Stimulated activated CD4-positive, alpha-beta T cell treated with anti-CD3 and anti-CD28 coated beads, Interleukin-12 subunit alpha, Interleukin-12 subunit beta, amount 100 ng/mL, for 48 hours (primary cell): ENCODE results near the gene FAM98B.
"Not testable (repeated sequence)": the region's sequence is repeated elsewhere in the genome, so short reads cannot be mapped to it uniquely, and the experiment has no call there.

Experiments
- DNase-seq, 3 donors: peaks; one replicate each; pipeline ENCODE4 v3.0.0-alpha.2; 2020; ENCODE audit warnings: low read depth in 2 of 3, low spot score in 1 of 3

Gene FAM98B

DNA sequence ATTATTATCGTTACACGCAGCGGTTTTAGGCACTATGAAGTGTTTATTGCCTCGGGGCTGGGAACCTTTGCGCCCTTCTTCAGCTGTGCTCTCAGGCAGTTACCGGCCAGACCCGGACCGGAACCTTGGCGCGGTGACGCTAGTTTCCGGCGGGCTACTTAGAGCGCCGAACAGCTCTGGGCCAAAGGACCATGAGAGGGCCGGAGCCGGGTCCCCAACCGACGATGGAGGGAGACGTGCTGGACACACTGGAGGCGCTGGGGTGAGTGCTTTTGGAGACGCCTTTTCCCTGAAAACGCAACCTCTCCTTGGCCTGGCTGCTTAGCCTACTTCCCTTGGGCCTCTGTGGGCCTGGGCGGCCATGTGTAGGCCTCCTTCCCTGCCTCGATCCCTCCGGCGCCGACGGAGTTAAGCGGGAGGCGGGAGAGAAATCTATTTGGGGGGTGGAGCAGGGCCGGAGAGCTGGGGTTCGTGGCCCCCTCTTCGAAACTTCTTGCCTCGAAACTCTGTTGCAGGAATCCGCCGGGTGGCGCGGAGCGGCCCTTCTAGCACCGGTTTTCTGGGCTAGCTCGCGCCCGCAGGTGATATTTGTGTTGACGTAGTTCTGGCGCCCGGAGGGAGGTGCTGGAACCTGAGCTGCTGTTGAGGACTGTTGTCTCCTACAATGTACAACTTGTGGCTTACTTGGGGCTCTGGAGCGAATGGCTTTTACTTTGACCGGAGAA is at the start of gene FAM98B:
Gene FAM98B (plus strand): TSS at position 157 of the 725 bp plus-strand sequence. CDS start 35 bp downstream, at position 192.
- DNase-seq = peak; percentile 79 to 97 (median 87)

DNA sequence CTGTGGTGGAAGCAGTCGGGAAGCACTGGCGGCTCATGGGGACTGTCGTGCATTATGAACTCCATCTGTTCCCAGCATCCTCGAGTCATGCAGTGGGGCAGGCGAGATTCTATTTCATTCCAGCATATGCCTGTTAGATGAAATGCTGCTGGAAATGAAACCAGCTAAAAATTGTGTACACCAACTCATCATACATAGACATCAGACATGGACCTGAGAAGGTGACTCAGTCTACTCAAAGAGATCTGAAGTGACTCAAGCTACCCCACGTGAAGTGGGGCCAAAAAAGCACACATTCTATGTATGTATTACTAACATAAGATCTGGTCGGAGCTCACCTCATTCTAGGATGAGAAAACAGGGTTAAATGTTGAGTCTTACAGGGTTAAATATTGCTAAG is 47.5 kb upstream of the FAM98B start:
- no peak for DNase-seq

DNA sequence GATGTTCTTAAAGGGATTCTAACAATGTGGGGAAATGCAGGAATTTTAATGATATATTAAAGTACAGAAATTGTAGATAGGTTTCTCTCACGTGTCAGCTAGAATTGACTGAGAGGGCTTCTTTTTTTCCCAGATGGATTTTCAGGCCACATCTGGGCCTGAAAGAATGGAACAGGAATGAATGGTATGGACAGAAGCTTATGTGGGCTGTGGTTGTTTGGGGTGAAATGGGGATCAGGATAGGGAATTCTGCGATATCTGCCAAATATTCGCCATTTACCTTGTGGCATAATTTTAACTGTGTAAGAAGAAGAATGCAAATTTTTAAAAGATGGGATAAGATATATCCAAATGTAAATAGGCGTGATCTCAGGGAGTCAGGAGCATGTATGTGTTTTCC is 45.4 kb upstream of the FAM98B start:
- DNase-seq = no peak

DNA sequence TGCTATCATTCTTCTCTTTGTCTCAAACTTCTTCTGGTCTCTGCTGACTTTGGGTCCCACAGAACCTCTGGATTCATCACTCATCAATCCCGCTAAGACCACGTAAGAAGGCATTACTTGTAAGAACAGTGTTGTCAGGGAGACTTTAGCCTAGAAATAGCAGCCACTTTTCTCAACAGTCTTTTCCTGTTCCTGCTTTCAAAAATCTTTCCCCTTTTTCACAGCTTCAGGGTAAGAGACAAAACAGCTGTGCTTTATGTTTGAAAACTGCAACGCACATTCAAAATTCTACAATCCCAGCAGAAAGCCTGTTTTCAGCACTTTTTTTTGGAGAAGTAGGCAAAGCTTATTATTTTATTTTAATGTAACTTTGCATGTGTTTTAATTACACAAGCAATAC is 42.0 kb upstream of the FAM98B start:
- no peak for DNase-seq

DNA sequence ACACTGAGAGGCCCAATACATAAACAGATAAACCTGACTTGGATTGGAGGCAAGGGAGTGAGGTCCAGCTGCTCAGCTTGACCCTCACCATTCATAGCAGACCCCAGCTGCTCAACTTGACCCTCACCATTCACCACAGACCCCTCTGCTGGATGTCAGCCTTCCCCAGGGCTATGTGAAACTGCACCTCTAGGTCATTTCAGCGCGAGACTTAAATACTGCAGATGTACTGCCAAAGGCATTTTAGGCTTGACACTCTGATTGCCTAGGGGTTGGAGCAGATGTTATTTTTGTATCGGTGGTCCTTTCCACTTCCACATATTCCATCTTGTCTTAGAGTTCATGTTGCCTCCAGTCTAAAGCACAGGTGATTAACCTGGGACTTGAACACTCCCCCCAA is 41.5 kb upstream of the FAM98B start:
- DNase-seq = no peak

DNA sequence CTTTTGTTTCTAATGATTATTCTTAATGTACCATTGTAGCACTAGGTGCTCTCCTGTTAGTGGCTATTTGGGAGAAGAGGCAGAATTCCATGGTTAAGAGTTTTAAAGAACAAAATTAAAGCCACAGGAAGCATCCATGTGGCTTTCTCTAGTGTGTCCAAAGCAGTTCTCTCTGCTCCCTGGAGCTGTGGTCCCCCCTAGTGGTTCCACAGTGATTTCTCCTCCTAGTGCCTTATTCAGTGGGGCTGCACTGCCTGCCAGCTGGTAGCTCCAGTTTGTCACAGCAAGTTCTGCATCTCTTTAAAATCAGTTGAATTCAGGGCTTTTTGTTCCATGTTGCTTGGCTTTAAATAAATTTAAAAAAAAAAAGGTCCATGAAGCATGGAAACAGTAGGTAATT is 39.6 kb upstream of the FAM98B start:
- DNase-seq = no peak

DNA sequence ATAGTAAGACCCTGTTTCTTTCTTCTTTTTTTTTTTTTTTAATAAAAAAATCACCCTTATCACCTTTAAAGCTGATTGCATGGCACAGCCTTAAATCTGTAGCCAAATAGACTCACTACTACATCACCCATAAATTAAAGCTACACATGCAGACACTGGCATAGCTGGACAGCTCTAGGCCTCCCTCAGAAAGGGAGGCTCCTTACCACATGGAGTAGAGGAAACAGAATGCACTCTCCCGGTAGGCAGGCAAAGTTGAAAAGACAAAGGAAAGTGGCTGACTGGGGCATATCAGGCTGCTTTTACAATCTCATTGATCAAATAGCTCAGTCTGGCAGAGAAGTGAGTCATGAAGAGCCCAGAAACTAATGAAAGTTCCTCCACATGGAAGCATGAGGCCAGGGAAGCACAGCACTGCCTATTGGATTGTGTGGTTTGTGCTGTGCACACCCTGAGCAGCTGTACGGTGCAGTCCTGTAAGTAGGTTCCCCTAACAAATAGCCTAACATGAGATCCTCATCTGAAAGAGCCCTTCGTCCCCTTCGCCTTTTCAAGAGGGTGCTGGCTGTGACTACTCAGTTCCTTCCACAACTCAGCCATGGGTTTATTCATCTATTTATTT is 32.7 kb upstream of the FAM98B start:
- no peak for DNase-seq

DNA sequence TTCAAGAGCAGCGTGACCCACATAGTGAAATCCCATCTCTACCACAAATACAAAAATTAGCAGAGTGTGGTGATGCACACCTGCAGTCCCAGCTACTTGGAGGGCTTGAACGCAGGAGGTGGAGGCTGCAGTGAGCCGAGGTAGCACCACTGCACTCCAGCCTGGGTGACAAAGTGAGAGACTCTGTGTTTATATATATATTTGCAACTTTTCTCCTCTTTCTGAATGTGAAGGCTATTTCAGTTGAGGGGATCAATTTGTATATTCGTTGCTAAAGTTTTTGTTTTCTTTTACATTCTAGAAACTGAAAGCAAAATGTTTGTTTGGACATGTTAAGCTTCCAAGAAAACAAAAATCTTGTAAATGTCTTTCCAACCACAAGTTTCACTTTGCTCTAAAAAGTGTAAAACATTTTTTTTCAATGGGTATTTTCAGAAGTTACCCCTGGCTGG is 29.8 kb upstream of the FAM98B start:
- DNase-seq = no peak

DNA sequence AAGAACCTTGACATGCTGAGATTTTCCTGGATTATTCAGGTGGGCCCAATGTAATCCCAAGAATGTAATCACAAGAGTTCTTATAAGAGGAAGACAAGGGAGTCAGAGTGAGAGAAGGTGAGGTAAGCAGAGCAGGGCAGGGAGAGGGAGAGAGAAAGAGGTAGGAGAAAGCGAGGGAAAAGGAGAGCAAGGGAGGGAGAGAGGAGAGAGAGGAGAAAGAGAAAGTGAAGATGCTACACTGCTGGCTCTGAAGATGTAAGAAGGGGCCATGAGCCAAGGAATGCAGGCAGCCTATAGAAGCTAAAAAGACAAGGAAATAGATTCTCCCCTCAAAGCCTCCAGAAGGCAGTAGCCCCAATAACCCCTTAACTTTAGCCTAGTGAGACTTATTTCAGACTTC is 28.7 kb upstream of the FAM98B start:
- no peak for DNase-seq

DNA sequence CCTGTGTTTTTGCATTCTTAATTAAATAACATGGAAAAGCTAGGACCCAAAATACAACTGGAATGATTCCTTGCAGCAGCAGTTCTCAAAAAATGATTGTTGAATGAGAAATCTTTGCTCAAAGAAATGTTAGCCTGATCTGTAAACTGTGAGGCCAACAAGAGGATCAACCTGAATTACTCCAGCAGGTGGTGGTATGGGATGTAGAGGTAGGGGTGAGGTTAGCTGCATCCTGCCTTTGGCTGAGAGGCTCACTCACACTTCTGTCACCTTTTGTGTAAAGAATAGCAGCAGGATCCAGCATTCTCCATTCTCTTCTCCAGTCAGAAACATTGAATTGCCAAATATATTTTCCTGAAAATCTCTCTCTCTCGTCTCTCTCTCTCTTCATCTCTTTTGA is 26.5 kb upstream of the FAM98B start:
- DNase-seq = no peak

DNA sequence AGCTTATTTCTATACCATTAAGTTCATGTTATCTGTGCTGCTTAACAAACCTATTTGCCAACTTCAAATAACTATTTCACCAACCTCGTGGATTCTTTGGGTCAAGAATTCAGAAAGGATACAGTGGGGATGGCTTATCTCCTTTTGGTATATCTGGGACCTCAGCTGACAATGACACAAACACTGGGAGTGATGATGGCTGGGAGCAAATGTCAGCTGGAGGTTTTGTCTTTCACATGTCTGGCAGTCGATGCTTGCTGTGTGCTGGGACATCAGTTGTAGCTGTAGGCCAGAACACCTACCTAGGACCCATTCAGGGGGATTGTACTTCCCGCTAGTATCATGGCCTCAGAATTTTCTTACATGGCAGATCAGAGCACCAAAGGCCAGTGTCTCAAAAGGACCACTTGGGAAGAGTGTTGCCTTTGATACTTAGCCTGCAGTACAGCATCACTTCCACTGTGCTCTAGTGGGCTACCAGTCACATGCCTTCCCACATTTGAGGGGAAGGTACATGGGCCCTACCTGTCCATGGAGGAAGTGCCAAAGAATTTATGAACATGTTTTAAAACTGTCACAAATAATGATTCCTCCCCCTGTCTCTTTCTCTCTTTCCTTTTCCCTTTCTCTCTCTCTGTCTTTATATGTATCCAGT is 23.7 kb upstream of the FAM98B start:
- DNase-seq = no peak

DNA sequence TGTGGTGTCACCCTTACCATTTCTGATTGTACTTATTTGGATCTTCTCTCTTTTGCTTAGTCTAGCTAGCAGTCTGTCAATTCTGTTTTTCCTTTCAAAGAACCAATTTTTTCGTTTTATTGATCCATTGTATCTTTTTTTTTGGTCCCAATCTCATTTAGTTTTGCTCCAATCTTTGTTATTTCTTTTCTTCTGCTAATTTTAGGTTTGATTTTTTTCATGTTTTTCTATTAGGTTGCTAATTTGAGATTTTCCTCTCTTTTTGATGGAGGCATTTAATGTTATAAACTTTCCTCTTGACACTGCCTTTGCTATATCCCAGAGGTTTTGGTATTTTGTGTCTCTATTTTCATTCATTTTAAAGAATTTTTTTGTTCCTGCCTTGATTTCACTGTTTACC is 16.9 kb upstream of the FAM98B start:
- no peak for DNase-seq

DNA sequence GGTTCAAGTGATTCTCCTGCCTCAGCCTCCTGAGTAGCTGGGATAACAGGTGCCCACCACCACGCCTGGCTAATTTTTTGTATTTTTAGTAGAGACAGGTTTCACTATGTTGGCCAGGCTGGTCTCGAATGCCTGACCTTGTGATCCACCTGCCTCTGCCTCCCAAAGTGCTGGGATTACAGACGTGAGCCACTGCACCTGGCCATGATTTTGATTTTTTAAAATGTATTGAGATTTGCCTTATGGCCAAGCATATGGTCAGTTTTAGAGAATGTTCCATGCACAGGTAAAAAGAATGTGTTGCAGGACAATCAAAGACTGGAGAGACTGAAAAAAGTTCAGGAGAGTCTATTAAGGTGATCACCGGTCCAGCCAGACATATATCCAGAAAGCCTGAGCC is 16.3 kb upstream of the FAM98B start:
- not testable (repeated sequence) for DNase-seq

DNA sequence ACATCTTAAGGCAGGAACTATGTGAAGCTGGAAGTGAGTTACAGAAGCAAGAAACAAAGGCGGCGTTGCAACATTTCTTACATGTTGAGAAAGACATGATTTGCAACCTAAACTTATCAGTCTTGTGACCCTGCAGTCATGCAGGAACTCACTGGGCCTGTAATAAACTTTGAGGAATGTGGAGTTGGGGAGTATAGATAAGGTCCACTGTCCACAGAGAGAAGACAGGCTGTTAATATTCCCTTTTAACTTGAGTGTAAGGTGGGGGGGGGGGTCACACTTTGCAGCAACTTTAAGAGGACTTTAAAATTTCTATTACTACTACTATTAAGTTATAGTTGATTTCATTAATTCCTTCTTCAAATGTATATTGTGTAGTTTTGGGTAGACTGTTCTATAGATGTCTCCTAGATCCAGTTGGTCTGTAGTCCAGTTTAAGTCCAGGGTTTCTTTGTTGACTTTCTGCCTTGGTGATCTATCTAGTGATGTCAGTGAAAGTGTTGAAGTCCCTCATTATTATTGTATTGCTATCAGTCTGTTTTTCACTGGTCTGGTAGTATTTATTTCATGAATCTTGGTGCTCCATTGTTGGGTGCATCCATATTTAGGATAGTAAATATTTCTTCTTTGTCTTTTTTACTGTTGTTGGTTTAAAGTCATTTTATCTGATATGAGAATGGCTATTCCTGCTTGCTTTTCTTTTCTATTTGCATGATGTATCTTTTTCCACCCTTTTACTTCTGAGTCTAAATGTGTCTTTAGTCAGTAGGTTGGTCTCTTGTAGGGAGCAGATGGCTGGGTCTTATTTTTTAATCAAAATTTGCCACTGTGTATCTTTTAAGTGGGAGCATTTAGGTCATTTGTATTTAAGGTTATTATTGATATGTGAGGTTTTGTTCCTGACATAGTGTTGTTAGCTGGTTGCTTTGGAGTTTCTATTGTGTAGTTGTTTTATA is 15.6 kb upstream of the FAM98B start:
- DNase-seq = no peak

DNA sequence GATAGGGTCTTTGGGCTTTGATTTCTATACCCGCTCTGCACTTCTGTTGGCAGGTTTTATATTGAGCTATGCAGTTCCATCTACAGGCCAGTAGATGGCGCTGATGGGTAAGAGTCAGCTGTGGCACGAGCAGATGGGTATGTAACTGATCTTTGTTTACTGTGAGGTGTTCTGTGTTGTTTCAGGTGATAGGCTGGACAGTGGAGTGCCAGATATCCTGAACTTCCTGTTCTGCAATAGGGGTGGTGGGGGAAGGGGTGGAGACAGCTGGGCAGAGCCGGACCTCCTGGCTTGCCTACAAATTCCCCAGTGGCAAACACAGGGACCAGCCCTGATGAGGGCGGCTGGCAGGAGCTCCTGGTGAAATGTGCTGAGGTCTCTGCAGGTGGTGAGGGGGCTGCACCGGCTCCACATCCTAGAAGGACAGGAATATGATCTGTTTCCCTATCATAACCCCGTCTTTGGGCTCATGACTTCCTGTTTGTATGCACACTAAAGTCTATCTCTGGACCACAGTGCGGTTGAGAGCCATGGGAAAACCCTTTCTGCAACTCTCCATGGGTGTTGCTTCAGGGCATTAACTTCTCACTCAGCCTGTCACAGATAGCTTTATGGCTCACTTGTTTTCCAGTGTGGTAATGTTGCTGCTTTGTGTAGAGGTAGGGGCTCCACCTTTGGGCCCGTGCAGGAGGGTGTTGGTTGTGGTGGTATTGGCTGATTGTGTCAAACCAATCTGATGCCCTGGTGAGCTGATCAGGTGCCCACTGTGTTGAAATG is 13.4 kb upstream of the FAM98B start:
- peak in 2 of 3 donors; percentile 18 to 42 for DNase-seq

DNA sequence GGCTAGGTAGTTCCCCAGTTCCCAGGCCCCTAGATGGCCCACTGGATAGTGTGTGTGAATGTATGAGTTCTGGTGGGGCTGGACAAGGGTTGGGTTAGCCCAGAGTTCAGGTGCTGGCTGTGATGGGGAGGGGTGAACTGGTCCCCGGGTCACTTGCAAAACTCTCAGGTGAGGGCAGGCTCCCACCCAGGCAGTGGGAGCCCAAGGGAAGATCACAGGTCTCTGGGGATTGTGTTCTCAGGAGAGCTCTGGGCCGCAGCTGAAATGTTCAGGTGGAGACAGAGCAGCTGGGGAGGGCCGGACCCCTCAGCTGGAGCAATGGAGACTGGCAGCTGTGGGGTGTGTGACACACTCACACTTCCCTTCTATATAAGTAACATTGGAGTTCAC is 12.8 kb upstream of the FAM98B start:
- no peak for DNase-seq

DNA sequence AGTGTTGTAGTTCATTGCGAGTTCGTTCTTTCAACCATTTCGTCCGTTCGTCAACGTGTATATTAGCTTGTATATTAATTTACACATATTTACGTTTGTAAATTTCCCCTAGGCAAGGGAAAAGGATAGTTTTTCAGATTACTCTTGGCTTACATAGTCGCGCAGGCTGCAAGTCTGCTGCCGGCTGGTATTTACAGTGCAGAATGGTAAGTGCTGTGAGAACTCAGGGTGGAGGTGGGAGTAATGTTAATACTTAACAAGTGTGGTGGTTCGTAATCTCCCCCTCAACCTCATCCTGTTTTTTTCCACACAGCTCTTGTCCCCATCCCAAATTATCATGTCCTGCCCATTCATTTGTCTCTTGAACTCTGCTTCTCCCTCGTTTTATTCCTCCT is 766 bp downstream of the FAM98B start:
- DNase-seq = no peak

DNA sequence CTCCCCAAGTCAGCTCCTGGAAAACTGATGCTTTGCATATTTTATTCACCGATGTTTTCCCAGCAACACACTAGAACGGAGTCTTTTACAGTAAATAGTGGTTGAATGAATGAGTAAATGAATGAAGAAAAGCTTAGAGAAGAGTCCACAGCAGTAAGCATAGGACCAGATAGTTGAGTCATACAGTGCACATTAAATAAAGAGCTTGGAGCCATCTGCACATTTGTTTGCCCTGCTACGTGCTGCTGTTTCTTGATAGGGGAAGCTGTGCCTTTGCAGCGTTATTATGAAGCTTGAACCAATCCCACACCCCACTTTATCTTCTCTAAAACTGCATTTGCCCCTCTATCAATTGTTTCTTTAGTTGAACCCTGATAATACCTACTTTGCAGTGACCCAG is 1.2 kb downstream of the FAM98B start:
- no peak for DNase-seq

DNA sequence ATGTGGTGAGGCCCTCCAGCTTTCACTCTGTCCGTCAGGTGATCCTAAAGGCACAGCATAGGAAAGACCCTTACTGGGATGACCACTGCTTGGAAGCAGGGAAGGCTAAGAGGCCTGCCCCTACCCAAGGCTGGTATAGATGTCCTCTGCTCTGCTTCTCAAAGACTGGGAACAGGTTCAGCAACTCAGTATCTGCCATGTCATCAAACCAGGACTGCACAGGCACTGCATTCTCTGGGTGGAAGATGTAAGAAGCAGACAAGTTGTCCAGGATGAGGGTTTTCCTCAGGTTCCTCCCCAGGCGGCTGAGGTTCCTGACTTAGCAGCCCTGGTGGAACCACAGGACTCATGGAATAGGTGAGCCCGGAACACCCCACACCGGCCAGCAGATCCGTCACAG is 4.7 kb downstream of the FAM98B start:
- no peak for DNase-seq

DNA sequence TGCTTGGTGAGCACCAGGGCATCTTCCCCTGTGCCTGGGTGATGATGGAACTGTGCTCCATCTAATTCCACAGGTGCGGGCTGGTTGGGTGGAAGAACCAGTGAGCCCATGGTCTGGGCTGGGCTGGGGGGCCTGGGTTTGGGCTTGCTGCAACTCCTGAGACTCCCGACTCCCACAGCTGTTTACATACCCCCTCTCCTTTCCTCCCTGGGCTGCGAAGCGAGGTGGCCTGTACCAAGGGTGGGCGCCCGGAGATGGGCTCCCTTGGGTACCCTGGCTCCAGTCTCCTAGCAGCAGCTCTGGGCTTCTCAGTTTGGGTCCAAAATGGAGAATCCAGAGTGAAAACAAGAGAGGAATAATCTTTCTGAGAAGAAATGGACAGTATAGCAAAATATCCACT is 5.6 kb downstream of the FAM98B start:
- no peak for DNase-seq

DNA sequence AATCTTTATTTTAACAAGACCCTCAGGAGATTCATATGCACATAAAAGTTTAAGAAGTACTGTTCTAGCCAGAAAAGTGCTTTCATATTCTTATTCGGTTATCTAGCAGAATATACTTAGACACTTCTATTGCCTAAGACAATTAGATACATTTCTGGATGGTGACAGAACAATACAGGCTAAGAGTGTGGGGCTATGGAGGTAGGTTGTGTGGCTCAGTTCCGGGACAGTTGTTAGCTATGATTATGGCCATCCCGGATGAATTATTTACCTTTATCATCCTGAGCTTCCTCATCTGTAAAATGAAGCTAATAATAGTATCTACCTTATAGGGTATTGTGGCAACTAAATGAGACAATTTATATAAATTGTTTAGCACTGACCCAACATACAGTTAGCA is 6.6 kb downstream of the FAM98B start:
- DNase-seq = no peak
